HG03571 (cell line): ENCODE results near the gene LYSET.
"Not testable (repeated sequence)": the region's sequence is repeated elsewhere in the genome, so short reads cannot be mapped to it uniquely, and the experiment has no call there.

ENCODE experiments used
- ATAC-seq: cut with Tn5 transposase; IDR thresholded peaks from one replicate; pipeline ENCODE4 v1.9.1; 2021; ENCODE audit not compliant: unreplicated experiment

The LYSET gene

GRCh38 chr14:93184391-93185348, at the start of gene LYSET, which contains the start of gene MOAP1:
LYSET (plus strand) TSS chr14:93185317; CDS start chr14:93185406, 89 bp downstream.
MOAP1 (minus strand) TSS chr14:93184897; CDS start chr14:93184242, 655 bp downstream.
- peak; percentile 88 for ATAC-seq

DNA sequence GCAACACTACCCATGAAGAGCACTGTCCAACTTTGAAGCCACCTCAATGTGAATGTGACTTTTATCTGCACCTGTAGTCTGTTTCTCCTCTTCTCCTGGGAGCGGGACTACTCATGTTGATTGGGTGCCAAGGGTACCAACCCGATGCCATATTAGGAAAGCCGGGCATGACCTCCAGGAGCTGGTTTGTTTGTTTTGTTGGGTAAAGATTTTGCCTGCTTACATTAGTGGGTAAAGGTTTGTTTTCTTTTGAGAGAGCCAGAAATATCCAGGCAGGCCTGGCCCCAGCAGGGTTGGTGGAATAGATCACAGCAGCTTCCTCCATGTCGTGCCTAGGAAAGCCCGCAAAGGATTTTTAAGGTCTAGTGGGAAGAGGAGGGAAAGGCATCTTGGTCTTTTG, 49.7 kb upstream of the LYSET start:
- ATAC-seq = no peak

DNA sequence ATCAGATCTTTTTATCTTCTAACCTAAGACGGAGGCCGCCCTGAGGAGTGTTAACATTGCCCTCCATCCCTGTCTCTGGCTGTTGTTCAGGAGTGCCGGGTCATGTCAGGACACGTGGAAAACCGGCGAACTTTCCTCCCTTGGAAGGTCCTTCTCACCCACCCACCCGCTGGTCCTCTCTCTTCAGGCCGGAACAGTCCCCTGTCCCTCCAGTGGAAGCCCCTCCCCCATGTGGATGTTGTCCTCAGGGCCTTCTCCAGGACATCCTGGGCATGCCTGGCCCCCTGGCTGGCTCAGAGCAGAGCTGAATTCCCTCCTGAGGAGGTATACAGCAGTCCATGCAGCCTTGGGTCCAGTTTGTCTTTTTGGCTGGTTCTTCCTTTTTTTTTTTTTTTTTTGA, 49.1 kb upstream of the LYSET start:
- no peak for ATAC-seq

DNA sequence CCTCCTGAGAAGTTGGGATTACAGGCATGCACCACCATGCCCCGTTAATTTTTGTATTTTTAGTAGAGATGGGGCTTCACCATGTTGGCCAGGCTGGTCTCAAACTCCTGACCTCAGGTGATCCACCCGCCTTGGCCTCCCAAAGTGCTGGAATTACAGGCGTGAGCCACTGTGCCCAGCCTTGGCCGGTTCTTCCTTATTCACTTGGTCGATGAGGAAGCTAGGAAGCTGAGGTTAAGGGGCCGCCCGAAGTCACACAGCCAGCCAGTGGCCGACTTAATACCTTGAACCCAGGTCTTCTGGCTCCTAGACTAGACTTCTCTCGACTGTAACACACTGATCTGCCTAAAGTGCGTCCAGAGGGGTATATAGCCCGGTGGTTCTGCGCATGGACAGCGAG, 48.6 kb upstream of the LYSET start:
- not testable (repeated sequence) for ATAC-seq

GRCh38 chr14:93137864-93138263, 47.3 kb upstream of the LYSET start:
- no peak for ATAC-seq

DNA sequence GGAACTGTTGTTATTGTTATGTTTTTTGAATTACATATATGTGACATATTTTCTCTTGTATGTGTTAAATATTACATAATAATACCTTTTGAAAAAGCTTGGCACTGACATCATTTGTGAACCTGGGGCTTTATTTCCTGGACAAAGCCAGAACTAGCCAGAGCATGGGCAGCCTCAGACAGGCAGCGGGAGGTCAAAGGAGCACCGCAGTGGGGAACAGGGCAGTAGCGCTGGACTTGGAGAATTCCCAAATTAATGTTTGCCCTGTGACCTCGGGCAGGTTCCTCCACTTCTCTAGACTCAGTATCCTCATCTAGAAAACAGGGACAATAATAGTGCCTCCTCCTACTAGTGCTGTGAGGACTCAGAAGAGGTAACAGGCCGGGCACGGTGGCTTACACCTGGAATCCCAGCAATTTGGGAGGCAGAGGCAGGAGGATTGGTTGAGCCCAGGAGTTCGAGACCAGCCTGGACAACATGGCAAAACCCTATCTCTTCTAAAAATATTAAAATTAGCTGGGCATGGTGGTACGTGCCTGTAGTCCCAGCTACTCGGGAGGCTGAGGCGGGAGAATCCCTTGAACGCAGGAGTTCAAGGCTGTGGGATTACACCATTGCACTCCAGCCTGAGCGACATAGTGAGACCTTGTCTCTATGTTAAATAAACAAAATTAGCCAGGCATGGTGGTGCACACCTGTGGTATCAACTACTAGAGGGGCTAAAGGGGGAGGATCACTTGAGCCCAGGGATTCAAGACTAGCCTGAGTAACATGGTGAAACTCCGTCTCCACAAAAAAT, 42.1 kb upstream of the LYSET start:
- ATAC-seq = no peak

GRCh38 chr14:93146119-93146518, 39.0 kb upstream of the LYSET start:
- ATAC-seq = no peak

- no peak for ATAC-seq
Observed at GRCh38 chr14:93148979-93149378, 36.1 kb upstream of the LYSET start.

DNA sequence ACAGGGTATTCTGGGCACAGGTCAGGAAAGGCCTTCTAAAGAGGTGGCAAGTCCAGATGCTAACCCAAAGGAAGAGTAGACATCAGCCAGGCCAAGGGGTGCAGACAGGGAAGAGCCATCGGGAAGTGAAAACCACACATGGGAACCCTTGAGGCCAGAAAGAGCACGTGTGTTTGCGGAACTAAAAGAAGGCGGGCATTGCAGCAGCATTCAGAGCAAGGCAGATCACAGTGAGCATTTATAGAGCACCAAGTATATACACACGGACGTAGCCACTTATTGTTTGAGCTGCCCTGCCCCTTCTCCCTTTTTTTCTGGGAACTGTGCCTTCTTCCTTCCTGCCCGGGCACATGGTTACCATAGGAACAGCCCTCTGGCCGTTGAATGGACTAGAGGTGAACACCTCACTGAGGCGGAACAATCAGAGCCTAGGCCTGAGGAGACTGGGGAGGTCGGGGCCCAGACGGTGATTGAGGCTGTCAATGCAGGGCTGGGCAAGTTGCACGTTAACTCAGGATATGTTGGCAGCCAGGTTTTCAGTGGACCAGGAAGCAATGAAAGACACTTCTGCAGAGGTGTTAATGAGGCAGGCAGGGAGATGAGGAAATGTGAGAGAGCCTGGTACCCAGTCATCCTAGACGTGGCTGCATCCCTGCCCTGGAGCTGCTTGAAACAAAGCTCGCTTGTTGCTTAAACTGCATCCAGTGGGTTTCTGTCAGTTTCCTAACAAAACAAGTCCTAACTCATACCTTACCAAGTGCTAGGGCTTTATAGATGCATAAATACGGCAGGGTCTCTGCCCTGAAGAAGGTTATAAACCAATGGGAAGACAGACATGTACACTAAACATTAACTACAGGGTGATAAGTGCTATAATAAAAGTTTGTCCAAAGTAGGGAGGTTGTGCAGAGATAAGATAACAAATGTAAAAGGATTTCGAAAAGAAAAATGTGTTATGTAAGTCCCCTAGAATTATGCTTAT, 34.6 kb upstream of the LYSET start:
- ATAC-seq = no peak

DNA sequence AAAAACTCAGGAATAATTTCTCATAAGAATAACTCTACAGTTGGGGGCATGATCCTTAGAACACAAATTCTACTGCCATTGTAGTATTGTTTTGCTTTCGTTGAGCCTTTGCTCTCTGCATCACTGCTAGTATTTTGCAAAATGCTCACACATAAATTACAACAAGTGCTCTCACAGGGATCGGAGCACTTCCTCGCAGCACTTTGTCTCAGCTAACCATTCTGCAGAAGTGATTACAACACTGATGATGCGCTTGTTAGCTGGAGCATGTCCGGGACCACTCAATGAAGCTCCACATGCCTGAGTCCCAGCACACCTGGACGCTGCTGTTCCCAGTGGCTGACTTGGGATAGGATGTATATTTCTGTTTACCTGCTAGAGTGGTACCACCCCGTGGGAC, 32.0 kb upstream of the LYSET start:
- ATAC-seq = no peak

DNA sequence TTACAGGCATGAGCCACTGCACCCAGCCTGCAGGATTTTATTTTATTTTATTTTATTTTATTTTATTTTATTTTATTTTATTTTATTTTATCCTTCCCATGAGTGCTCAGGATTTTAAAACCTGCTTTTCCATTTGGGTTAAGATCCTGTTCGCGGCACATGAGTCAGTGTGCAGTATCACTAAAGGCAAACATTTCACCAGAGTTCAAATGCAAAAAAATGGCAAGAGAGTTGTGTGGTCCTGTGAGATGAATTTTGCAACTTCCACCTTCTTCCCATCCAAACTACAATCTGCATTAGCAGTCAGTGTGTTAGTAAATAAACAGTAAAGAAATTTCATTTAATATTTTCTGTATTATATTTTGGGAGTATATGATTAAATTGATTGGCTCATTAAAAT, 29.4 kb upstream of the LYSET start:
- no peak for ATAC-seq

DNA sequence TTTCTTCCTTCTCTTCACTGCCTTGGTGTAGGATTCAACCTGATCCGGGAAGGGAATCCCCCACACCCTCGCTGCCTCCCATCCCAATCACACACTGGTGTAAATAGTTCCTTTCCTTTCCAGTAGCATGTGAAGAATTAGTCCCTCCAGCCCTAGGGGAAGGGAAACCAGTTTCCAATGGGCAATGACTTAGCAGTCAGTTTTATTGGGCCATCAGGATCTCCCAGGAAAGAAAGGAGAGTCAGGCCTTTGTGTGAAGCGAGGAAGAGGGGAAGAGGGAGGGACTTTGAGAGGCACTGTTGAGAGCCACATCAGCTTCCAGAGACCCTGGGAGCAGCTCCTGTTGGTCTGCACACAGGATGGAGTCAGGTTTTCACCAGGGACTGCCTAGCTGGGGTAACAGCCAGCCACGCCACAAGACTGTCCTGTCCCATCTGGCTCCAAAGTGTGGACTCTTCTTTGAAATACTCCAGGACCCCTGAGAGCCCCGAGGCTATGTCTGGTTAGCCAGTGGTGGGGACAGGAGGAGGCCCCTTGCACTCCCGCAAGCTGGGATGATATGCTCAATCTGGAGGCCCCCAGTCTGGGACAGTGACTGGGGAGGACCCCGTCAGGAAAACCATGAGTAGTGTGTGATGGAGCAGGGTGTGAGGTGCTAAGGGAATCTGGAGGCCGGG, 28.3 kb upstream of the LYSET start:
- no peak for ATAC-seq

- ATAC-seq = not testable (repeated sequence)
Observed at GRCh38 chr14:93158349-93158748, 26.8 kb upstream of the LYSET start.

- ATAC-seq = not testable (repeated sequence)
Observed at GRCh38 chr14:93159625-93160352, 25.3 kb upstream of the LYSET start.

DNA sequence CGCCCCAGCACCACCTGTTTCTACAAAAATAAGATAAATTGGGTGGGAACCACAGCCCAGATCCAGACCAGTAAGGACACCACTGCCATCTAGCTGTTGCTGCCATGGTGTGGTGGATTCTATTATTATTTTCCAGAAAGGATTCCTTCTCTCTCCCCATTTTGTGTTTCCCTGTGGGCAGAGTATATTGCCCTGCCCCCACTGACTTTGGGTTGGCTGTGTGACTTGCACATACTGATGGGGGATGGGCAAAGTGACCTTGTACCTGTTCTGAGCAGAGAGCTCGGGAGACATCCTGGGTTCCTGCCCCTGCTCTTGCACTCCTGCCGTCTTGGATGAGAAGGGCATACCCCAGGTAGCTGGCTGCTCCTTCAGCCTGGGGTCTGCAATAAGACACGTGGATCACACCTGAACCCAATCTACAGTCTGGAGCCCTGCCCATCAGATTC, 24.7 kb upstream of the LYSET start:
- ATAC-seq = no peak

GRCh38 chr14:93161411-93161940, 23.6 kb upstream of the LYSET start:
- ATAC-seq = no peak

GRCh38 chr14:93163564-93163963, 21.6 kb upstream of the LYSET start:
- peak; percentile 43 for ATAC-seq

- peak; percentile 30 for ATAC-seq
Observed at GRCh38 chr14:93165271-93166265, 19.5 kb upstream of the LYSET start.
